GM18508 (cell line): ENCODE measurements around the gene ROM1.
"Not testable (repeated sequence)": the region's sequence is repeated elsewhere in the genome, so short reads cannot be mapped to it uniquely, and the experiment has no call there.

ENCODE experiments used
- ATAC-seq: cut with Tn5 transposase; IDR thresholded peaks from one replicate; pipeline ENCODE4 v1.9.1; 2021; ENCODE audit warnings: moderate number of reproducible peaks; ENCODE audit not compliant: insufficient read depth, unreplicated experiment

Gene ROM1

GRCh38 chr11:62605902-62606301 lies 7.2 kb upstream of the ROM1 start:
- no peak for ATAC-seq

DNA sequence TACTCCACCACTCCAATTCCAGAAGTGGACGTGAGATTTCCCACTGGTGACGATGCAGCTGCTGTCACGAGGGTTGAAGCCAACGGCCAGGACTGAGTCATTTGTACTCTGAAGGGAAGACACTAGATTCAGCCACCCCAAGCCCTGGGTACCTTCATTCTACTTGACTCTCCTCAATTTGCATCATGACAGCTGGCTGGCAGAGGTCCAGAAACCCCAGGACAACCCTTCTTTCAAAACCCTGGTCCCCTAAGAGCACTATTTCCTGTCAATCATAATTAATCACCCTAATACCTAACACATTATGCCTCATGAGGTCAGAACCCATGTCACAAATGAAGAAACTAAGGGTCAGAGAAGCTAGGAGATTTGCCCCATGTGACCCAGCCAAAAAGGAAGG lies 5.3 kb upstream of the ROM1 start:
- no peak for ATAC-seq

DNA sequence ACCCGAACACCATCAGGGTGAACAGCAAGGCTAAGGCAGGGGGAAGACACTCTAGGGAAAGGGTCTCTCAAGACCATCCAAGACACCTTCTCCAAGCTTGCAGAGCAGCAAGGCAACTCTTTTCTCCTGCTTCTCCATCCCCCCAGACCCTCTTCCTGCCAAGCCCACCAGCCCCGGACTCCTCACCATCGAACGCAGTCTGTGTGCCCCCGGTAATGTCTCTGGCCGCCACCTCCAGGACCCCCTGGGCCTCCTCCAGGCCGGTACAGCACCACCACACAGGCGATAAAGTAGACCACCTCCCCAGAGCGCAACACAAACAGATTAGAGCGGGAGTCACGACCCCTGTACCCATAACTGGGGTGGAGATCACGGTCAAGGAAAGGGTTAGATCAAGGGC lies 4.3 kb upstream of the ROM1 start:
- ATAC-seq: no peak

- ATAC-seq: no peak
Measured at GRCh38 chr11:62610403-62610802, 2.7 kb upstream of the ROM1 start.

- no peak for ATAC-seq
Measured at GRCh38 chr11:62610814-62611704, 2.0 kb upstream of the ROM1 start.

GRCh38 chr11:62611705-62612365 lies 1.2 kb upstream of the ROM1 start:
- ATAC-seq: no peak

GRCh38 chr11:62613291-62613778 lies 278 bp downstream of the ROM1 start:
- no peak for ATAC-seq

DNA sequence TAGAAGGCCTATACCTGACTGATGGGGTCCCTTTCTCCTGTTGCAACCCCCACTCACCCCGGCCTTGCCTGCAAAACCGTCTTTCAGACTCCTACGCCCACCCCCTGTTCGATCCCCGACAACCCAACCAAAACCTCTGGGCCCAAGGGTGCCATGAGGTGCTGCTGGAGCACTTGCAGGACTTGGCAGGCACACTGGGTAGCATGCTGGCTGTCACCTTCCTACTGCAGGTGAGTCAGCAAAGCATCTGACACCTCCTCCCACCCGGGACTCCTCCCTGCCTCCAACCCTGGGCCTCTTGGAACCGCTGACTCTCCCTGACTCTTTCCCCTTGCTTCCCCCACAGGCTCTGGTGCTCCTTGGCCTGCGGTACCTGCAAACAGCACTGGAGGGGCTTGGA lies 1.2 kb downstream of the ROM1 start:
- no peak for ATAC-seq

GRCh38 chr11:62615521-62615920 lies 2.5 kb downstream of the ROM1 start:
- no peak for ATAC-seq

DNA sequence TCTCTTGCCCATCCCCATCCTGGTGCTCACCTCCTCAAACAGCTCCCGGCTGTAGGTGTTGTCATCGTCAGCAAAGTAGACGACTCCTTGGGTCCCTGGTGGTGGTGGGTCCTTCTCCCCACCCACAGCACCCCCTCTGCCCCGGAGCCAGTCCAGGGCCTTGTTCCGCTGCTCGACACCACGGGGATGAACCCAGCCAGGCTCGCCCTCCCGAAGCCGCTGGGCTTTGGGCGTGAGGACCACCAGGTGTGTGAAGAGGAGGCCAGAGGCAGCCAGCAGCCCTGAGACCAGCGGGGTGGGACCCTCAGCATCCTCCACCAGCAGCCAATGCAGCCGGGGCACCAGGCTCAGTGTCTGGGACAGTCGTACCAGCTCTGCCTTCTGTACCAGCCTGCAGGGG lies 3.9 kb downstream of the ROM1 start:
- not testable (repeated sequence) for ATAC-seq

DNA sequence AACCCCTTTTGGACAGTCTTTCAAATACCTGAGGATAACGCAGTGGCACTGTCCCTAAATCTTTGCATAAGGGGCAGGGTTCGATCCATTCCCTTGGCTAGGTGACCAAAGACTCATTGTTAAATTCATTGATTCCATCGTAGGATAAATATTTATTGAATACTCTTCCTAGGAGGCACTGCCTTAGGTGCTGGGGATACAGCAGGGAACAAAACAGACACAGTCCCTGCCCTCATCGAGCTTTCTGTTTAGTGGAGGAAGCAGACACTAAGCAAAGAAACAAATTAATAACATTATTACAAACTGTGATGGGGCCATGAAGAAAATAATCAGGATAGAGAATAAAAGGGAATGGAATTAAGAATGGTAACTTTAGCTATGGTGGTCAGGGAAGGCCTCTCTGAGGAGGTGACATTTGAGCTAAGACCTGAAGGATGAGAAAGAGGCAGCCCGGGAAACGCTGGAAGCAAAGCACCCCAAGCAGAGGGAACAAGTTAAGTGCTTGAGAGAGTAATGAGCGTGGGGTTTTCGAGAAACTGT lies 8.0 kb downstream of the ROM1 start:
- ATAC-seq: no peak

DNA sequence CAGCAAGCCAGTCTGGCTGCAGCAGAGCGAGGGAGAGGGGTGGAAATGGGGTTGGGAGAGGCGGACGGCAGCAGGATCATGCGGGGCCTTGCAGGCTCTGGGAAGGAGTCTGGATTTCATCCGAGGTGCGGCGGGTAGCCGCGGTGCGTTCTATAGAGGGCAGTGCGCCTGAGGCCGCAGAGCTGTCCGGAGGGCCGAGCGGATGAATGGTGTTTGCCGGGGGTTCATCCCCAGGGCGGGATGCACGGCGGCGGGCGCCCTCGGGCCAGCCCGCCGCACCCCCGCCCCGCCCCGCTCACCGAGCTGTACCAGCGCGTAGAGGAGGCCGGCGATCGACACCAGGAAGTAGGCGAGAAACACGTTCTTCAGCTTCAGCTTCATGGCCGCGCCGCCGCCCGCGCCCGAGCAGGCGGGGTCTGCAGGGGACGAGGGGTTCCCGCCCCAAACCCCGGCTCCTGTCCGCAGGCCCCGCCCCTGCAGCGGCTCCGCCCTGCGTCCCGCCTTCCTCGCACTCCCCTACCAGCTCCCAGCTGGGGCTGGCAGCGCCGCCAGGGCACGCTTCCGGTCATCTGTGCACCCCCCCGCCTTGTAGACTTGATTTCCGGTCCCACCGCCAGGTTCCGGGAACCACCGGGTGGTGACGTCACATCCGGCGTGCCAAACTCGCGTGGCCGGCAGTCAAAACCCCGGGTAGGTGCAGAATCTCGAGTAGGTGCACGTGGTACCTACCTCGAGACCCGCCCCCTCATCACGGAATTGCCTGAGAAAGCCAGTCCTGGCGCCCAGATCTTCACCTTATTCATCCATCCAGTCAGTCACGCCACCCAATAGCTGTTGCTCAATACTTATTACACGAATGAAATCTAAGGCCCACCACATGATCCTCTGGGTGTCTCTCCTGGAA lies 8.8 kb downstream of the ROM1 start, which contains the start of gene B3GAT3:
B3GAT3 (minus strand) TSS at position 420 of the 904 bp plus-strand sequence; CDS start at position 381, 39 bp downstream.
- peak; percentile 60 for ATAC-seq

GRCh38 chr11:62622476-62623089 lies 9.5 kb downstream of the ROM1 start:
- ATAC-seq: no peak

DNA sequence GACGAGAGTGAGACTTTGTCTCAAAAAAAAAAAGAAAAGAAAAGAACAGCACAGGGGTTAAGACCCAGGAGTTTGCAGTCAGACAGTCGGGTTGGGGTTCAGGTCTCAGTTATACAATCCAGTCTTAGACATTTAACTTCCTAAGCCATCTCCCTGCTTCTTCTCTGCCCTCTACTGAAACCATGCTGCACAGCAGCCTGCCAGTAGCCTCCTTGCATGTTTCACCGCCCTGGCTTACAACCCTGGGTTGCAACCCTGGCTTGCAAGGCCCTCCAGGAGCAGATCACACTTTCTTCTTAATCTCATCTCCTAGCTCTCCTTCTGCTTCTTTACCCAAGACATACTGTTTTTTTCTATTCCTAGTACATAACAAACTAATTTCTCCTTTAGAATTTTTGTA lies 14.7 kb downstream of the ROM1 start:
- ATAC-seq: no peak

- no peak for ATAC-seq
Measured at GRCh38 chr11:62632492-62632891, 19.4 kb downstream of the ROM1 start.

GRCh38 chr11:62644220-62644619 lies 31.2 kb downstream of the ROM1 start:
- no peak for ATAC-seq

- no peak for ATAC-seq
Measured at GRCh38 chr11:62645671-62645945, 32.6 kb downstream of the ROM1 start.

- no peak for ATAC-seq
Measured at GRCh38 chr11:62645946-62646824, 33.1 kb downstream of the ROM1 start, which contains the start of gene GANAB. Gene GANAB, minus strand, starts transcription at chr11:62646613. Its CDS starts 14 bp downstream, at chr11:62646599.
